Activated T-helper 17 cell treated with anti-CD3 and anti-CD28 coated beads, Interleukin-2, amount 50 U/mL, for 72 hours (primary cell): Measurements from ENCODE around the gene KIR2DL1. TPM values are rescaled to one million over a fixed set of nuclear protein-coding genes. Genes with fewer than 3 reads are reported as not detected.
"Not testable (repeated sequence)": the region's sequence is repeated elsewhere in the genome, so short reads cannot be mapped to it uniquely, and the experiment has no call there.

Experiments used
- ATAC-seq: fragments of 150-1000 bp; cut with Tn5 transposase; replicated peaks from 2 replicates; pipeline ENCODE4 v1.10.0; 2021; ENCODE audit warnings: mild to moderate bottlenecking, moderate library complexity
- H3K27ac Mint-ChIP-seq: one replicate; pipeline ENCODE4 v1.8.0; 2022; ENCODE audit warnings: mixed read lengths
- H3K27me3 Mint-ChIP-seq: one replicate; pipeline ENCODE4 v1.8.0; 2022; ENCODE audit warnings: mixed read lengths
- H3K36me3 Mint-ChIP-seq: one replicate; pipeline ENCODE4 v1.8.0; 2022; ENCODE audit warnings: low read depth, mild to moderate bottlenecking, mixed read lengths
- H3K4me1 Mint-ChIP-seq: one replicate; pipeline ENCODE4 v1.8.0; 2022; ENCODE audit warnings: mixed read lengths
- H3K4me3 Mint-ChIP-seq: one replicate; pipeline ENCODE4 v1.8.0; 2022; ENCODE audit warnings: mild to moderate bottlenecking, mixed read lengths
- H3K9me3 Mint-ChIP-seq: one replicate; pipeline ENCODE4 v1.8.0; 2022; ENCODE audit warnings: mixed read lengths
- total RNA-seq, 2 donors: library from RNA; stranded (reverse); gene quantifications; one replicate each; pipeline ENCODE4 v1.2.3, GENCODE V29; 2022

The KIR2DL1 gene
- total RNA-seq, 2 donors from 2014 or later: not detected

- not testable (repeated sequence) for H3K4me3 Mint-ChIP-seq, H3K27ac Mint-ChIP-seq, H3K4me1 Mint-ChIP-seq, H3K36me3 Mint-ChIP-seq, ATAC-seq, H3K9me3 Mint-ChIP-seq
- H3K27me3 Mint-ChIP-seq: peaks cover 13% of the 10 kb centered on the region
Observed at GRCh38 chr19:54828064-54828463, 58.5 kb downstream of the KIR2DL1 start.

GRCh38 chr19:54832496-54832895 is 62.9 kb downstream of the KIR2DL1 start, which contains the start of gene KIR2DS4:
KIR2DS4 (plus strand) TSS chr19:54832676.
- not testable (repeated sequence) for H3K36me3 Mint-ChIP-seq, H3K4me1 Mint-ChIP-seq, H3K27ac Mint-ChIP-seq, ATAC-seq, H3K27me3 Mint-ChIP-seq, H3K9me3 Mint-ChIP-seq, H3K4me3 Mint-ChIP-seq

Other genes with a start within 250 kb of the KIR2DL1 start
- gene LILRA2, start 196.0 kb upstream of the KIR2DL1 start, total RNA-seq: not detected
- not detected for gene LILRA1, start 176.2 kb upstream of the KIR2DL1 start, total RNA-seq
- under 1 TPM in 1 of 2 donors, not detected in 1; 0.37 TPM for gene LILRB1, start 139.3 kb upstream of the KIR2DL1 start, total RNA-seq
- gene LILRB4, start 106.8 kb upstream of the KIR2DL1 start, total RNA-seq: not detected
- gene KIR3DL3, start 45.4 kb upstream of the KIR2DL1 start, total RNA-seq: not detected
- gene KIR2DL3, start 31.3 kb upstream of the KIR2DL1 start, total RNA-seq: not detected
- gene KIR2DL4, start 33.8 kb downstream of the KIR2DL1 start, total RNA-seq: not detected
- not detected for gene KIR3DL1, start 46.7 kb downstream of the KIR2DL1 start, total RNA-seq
- gene KIR2DS4, start 62.9 kb downstream of the KIR2DL1 start, total RNA-seq: not detected
- gene KIR3DL2, start 80.7 kb downstream of the KIR2DL1 start, total RNA-seq: 1 to 10 TPM in 1 of 2 donors, under 1 TPM in 1; 0.85 to 2.2 TPM
- not detected for gene FCAR, start 104.4 kb downstream of the KIR2DL1 start, total RNA-seq
- gene NCR1, start 136.4 kb downstream of the KIR2DL1 start, total RNA-seq: not detected
- not detected for gene NLRP7, start 177.7 kb downstream of the KIR2DL1 start, total RNA-seq
- gene NLRP2, start 196.6 kb downstream of the KIR2DL1 start, total RNA-seq: 1 to 10 TPM; 2.9 to 6.1 TPM